DND-41 (cell line): Measurements from ENCODE around the gene SELENOK.

Experiments
- CTCF ChIP-seq: IDR thresholded peaks from 2 replicates; pipeline ENCODE4 v1.5.1; 2012; ENCODE audit warnings: borderline replicate concordance, low read length, moderate library complexity, mild to moderate bottlenecking; ENCODE audit not compliant: poor library complexity, severe bottlenecking; ENCODE audit errors: extremely low read depth
- EZH2 ChIP-seq: IDR thresholded peaks from 3 replicates; pipeline ENCODE4 v1.6.1; 2012; ENCODE audit warnings: borderline replicate concordance, low read depth, mild to moderate bottlenecking, moderate library complexity, low read length, inconsistent platforms; ENCODE audit not compliant: severe bottlenecking

- TF ChIP-seq CTCF (no peak), EZH2 (no peak)
Measured at GRCh38 chr3:53919741-53920140, 28.1 kb upstream of the SELENOK start.
